ENCODE results near the gene SIPA1.

DNA sequence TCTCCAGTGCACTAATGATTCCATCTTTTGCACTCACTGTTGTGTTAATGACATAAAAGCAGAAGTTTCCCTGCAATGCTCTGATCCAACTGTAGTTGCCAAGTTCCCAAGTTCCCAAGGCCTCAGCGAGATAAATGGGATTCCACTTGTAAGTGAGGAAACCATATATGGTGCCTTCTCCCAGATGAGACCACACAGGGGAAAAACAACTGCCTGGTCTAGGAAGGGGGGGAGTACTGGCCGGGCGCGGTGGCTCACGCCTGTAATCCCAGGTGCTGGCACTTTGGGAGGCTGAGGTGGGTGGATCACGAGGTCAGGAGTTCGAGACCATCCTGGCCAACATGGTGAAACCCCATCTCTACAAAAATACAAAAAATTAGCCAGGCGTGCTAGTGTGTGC, 48.1 kb downstream of the SIPA1 start:
- TF ChIP-seq POLR2AphosphoS5 (IDR thresholded peaks at IDR 0.05) (no peak), POLR2A (IDR thresholded peaks at IDR 0.05) (no peak)
- TF ChIP-seq, protein P1, sequence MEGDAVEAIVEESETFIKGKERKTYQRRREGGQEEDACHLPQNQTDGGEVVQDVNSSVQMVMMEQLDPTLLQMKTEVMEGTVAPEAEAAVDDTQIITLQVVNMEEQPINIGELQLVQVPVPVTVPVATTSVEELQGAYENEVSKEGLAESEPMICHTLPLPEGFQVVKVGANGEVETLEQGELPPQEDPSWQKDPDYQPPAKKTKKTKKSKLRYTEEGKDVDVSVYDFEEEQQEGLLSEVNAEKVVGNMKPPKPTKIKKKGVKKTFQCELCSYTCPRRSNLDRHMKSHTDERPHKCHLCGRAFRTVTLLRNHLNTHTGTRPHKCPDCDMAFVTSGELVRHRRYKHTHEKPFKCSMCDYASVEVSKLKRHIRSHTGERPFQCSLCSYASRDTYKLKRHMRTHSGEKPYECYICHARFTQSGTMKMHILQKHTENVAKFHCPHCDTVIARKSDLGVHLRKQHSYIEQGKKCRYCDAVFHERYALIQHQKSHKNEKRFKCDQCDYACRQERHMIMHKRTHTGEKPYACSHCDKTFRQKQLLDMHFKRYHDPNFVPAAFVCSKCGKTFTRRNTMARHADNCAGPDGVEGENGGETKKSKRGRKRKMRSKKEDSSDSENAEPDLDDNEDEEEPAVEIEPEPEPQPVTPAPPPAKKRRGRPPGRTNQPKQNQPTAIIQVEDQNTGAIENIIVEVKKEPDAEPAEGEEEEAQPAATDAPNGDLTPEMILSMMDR (IDR thresholded peaks at IDR 0.05): no peak

Measured in transverse colon (tissue), 4 donors.